ENCODE measurements around the gene TP63. TPM values are rescaled to one million over a fixed set of nuclear protein-coding genes. Genes with fewer than 3 reads are reported as not detected.

TP63 gene
- total RNA-seq, 1 experiment from 2014 or later = 41.9 TPM

DNA sequence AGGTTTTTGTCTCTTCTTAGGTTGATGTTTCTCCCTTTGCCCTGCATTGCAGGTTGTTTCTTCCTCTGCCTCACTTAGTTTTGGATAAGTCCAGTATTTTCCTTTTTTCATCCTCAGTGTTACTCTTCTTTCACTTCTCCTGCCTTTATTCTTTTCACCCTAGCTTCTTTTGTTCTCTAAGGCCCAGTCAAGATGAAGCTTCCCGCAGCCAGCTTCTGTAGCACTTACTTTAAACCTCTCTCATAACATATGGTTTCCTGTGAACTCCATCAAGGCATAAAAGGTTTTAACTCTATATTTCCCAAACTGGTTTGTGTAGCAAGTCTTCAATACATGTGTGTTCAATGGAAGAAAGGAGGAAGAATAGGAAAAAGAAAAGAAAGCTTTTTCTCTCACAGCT, 54.1 kb downstream of the TP63 start:
- CTCF ChIA-PET = interaction anchor here (2.1 kb wide), 1 partner anchor 416 kb away, joined by 4 read pairs; no protein-coding TSS in a partner anchor
- Mint-ChIP-seq H3K9me3 (ENCODE audit: unreplicated experiment) (peaks cover 4% of the 10 kb centered on the region), H3K27ac (ENCODE audit: low read depth, unreplicated experiment) (no peak overlapping the region), H3K36me3 (ENCODE audit: insufficient read depth, unreplicated experiment) (peaks cover 11% of the 10 kb centered on the region), H3K4me1 (ENCODE audit: insufficient read depth, unreplicated experiment) (peaks cover 10% of the 10 kb centered on the region), H3K4me3 (ENCODE audit: unreplicated experiment) (no peak overlapping the region), H3K27me3 (ENCODE audit: insufficient read depth, unreplicated experiment) (no peaks in the 10 kb centered on the region)
- POLR2A ChIA-PET = interaction anchor here (0.6 kb wide), 2 partner anchors 14 to 176 kb away, joined by 3 read pairs; no protein-coding TSS in a partner anchor
- DNase-seq (ENCODE audit: unreplicated experiment) = no peak
- intact Hi-C loops (cut with micrococcal nuclease) = no loop called here
- no TSS peak for BruUV-seq (replicated peaks)
- TF ChIP-seq, protein P1, sequence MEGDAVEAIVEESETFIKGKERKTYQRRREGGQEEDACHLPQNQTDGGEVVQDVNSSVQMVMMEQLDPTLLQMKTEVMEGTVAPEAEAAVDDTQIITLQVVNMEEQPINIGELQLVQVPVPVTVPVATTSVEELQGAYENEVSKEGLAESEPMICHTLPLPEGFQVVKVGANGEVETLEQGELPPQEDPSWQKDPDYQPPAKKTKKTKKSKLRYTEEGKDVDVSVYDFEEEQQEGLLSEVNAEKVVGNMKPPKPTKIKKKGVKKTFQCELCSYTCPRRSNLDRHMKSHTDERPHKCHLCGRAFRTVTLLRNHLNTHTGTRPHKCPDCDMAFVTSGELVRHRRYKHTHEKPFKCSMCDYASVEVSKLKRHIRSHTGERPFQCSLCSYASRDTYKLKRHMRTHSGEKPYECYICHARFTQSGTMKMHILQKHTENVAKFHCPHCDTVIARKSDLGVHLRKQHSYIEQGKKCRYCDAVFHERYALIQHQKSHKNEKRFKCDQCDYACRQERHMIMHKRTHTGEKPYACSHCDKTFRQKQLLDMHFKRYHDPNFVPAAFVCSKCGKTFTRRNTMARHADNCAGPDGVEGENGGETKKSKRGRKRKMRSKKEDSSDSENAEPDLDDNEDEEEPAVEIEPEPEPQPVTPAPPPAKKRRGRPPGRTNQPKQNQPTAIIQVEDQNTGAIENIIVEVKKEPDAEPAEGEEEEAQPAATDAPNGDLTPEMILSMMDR (IDR thresholded peaks at IDR 0.05; ENCODE audit: unreplicated experiment) = no peak

DNA sequence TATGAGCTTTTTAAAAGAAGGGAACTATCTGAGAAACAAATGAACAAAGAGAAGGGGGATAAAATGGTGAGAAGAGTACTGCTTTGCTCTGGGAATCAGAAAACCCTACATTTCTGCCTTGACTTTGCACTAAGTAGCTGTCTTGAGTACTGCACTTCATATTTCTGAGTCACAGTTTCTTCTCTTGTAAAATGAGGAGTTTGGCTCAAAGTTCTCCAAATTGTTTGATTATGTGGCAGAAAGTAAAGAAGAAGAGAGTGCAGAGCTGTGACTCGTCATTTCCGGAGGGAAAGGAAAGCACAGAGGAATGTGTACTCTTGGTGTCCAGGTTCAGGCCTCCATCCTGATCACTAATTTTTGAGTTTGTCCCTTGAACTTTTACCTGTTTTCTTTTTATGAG, 54.7 kb downstream of the TP63 start:
- H3K27ac Mint-ChIP-seq (ENCODE audit: low read depth, unreplicated experiment) = peak overlapping the region; percentile 47
- POLR2A ChIA-PET = interaction anchor here (0.6 to 1.0 kb wide), 5 partner anchors 13 to 253 kb away, joined by 3 read pairs; no protein-coding TSS in a partner anchor

DNA sequence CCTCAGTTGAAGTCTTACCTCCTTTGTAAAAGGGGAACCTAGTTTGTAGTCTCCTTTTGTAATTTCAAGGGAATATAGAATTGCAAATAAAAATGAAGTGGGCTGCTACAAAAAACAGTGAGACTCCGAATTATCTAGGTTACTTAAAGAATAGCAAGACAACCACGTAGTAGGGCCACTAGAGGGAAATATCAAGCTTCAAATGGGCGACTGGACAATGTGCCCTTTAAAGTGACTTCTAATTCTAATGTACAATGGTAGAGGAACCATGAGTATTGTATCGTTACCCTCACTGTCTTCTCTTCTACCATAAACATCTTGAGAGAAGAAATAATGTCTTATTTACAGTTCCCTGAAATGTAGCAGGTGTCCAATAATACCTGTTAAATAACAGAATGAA, 56.3 kb downstream of the TP63 start:
- no peaks in the 10 kb centered on the region for H3K27me3 Mint-ChIP-seq (ENCODE audit: insufficient read depth, unreplicated experiment)
- H3K9me3 Mint-ChIP-seq (ENCODE audit: unreplicated experiment) = peaks cover 7% of the 10 kb centered on the region
- DNase-seq (ENCODE audit: unreplicated experiment) = no peak
- POLR2A ChIA-PET = interaction anchor here (1.3 to 2.1 kb wide), 3 partner anchors 11 to 137 kb away, joined by 3 to 8 read pairs (median 4); no protein-coding TSS in a partner anchor
- BruUV-seq (replicated peaks) = no TSS peak
- CTCF ChIA-PET = interaction anchor here (2.1 kb wide), 1 partner anchor 418 kb away, joined by 4 read pairs; no protein-coding TSS in a partner anchor
- H3K27ac Mint-ChIP-seq (ENCODE audit: low read depth, unreplicated experiment) = no peak overlapping the region
- no peak overlapping the region for H3K4me3 Mint-ChIP-seq (ENCODE audit: unreplicated experiment)
- peaks cover 10% of the 10 kb centered on the region for H3K4me1 Mint-ChIP-seq (ENCODE audit: insufficient read depth, unreplicated experiment)
- intact Hi-C loops (cut with micrococcal nuclease) = no loop called here
- TF ChIP-seq, protein P1 (IDR thresholded peaks at IDR 0.05; ENCODE audit: unreplicated experiment) = no peak
- H3K36me3 Mint-ChIP-seq (ENCODE audit: insufficient read depth, unreplicated experiment) = peaks cover 4% of the 10 kb centered on the region

More for the DNA sequence above, 54.7 kb downstream of the TP63 start:
- Mint-ChIP-seq H3K4me3 (ENCODE audit: unreplicated experiment) (no peak overlapping the region), H3K9me3 (ENCODE audit: unreplicated experiment) (peaks cover 7% of the 10 kb centered on the region), H3K4me1 (ENCODE audit: insufficient read depth, unreplicated experiment) (peaks cover 10% of the 10 kb centered on the region), H3K27me3 (ENCODE audit: insufficient read depth, unreplicated experiment) (no peaks in the 10 kb centered on the region), H3K36me3 (ENCODE audit: insufficient read depth, unreplicated experiment) (peaks cover 11% of the 10 kb centered on the region)
- BruUV-seq (replicated peaks) = no TSS peak
- TF ChIP-seq, protein P1 (IDR thresholded peaks at IDR 0.05; ENCODE audit: unreplicated experiment) = no peak
- CTCF ChIA-PET = interaction anchor here (2.1 kb wide), 1 partner anchor 417 kb away, joined by 4 read pairs; no protein-coding TSS in a partner anchor
- intact Hi-C loops (cut with micrococcal nuclease) = no loop called here
- peak; percentile 34 for DNase-seq (ENCODE audit: unreplicated experiment)

DNA sequence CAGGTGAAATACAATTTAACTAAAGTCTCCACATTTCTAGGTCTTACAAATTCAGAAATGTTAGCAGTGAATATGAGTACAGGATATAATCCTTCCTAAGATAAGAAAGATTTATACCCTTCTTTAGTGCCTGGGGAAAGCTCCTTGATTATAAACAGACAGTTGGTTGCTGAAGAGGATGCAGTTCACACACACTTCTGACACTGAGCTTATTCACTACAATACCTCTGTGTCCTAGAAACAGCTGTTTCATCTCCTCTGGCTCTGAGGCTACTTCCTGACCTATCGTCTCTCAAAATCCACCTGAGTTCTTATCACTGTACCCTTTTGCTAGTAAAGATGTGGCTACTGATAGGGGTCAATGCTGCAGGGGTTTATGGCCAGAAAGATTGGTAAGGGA, 57.1 kb downstream of the TP63 start:
- no TSS peak for BruUV-seq (replicated peaks)

More for the DNA sequence above, 57.1 kb downstream of the TP63 start:
- TF ChIP-seq, protein P1 (IDR thresholded peaks at IDR 0.05; ENCODE audit: unreplicated experiment) = no peak
- no peak for DNase-seq (ENCODE audit: unreplicated experiment)
- peaks cover 3% of the 10 kb centered on the region for H3K36me3 Mint-ChIP-seq (ENCODE audit: insufficient read depth, unreplicated experiment)
- no peak overlapping the region for H3K4me3 Mint-ChIP-seq (ENCODE audit: unreplicated experiment)
- peaks cover 7% of the 10 kb centered on the region for H3K9me3 Mint-ChIP-seq (ENCODE audit: unreplicated experiment)
- H3K27ac Mint-ChIP-seq (ENCODE audit: low read depth, unreplicated experiment) = no peak overlapping the region
- H3K4me1 Mint-ChIP-seq (ENCODE audit: insufficient read depth, unreplicated experiment) = peaks cover 10% of the 10 kb centered on the region
- CTCF ChIA-PET = no interaction called here
- POLR2A ChIA-PET = interaction anchor here (0.8 to 2.1 kb wide), 5 partner anchors 10 to 137 kb away, joined by 3 to 8 read pairs (median 3); no protein-coding TSS in a partner anchor
- intact Hi-C loops (cut with micrococcal nuclease) = no loop called here
- H3K27me3 Mint-ChIP-seq (ENCODE audit: insufficient read depth, unreplicated experiment) = no peaks in the 10 kb centered on the region
